HEK293 (cell line): ENCODE measurements around the gene ZNF521.
A peak's percentile ranks its signal among the peaks of the same experiment; 100 is the strongest.

ENCODE experiments used
- CTCF ChIA-PET: fragments of 350-600 bp; formaldehyde crosslinking; extraction: SDS; loops from one replicate; lab custom pipeline; 2021; ENCODE audit warnings: antibody characterized with exemption; lab: Yijun Ruan, JAX
- POLR2A ChIA-PET: fragments of 300-600 bp; formaldehyde crosslinking; extraction: SDS; loops from one replicate; lab custom pipeline; 2020; ENCODE audit warnings: antibody characterized with exemption, inconsistent platforms; lab: Yijun Ruan, JAX
- H3K27ac ChIP-seq: fragments of 200-500 bp; sonication (Bioruptor generic); 2 replicates; pipeline ENCODE4 v1.5.1; 2014; ENCODE audit warnings: low read depth, low read length, control low read depth, inconsistent platforms; ENCODE audit errors: extremely low read depth
- H3K36me3 ChIP-seq, 2 experiments: fragments of 200-500 bp in 1 of 2; sonication (Bioruptor generic) in 1 of 2; 1 replicate in 1 of 2; 2 replicates in 1 of 2; pipeline ENCODE4 v1.5.1; 2014 to 2017; ENCODE audit warnings: inconsistent platforms in 2 of 2, low read length in 2 of 2; ENCODE audit not compliant: control insufficient read depth in 2 of 2, insufficient read depth in 1 of 2
- H3K4me1 ChIP-seq: fragments of 200-500 bp; sonication (Bioruptor generic); 2 replicates; pipeline ENCODE4 v1.5.1; 2014; ENCODE audit warnings: mild to moderate bottlenecking, low read length, inconsistent platforms; ENCODE audit not compliant: control insufficient read depth, insufficient read depth
- H3K4me3 ChIP-seq: 2 replicates; pipeline ENCODE4 v1.5.1; 2011; ENCODE audit warnings: low read depth, mild to moderate bottlenecking, control low read depth, low read length, moderate library complexity
- H3K9me3 ChIP-seq: fragments of 200-500 bp; sonication (Bioruptor generic); 2 replicates; pipeline ENCODE4 v1.5.1; 2014; ENCODE audit warnings: low read depth, low read length, inconsistent platforms; ENCODE audit not compliant: control insufficient read depth, insufficient read depth
- AEBP2 ChIP-seq: fragments of 450-650 bp; formaldehyde crosslinking; IDR thresholded peaks from 2 replicates; pipeline ENCODE4 v1.5.1; 2016; ENCODE audit warnings: missing biosample characterization, missing genetic modification characterization, borderline replicate concordance
- ATF2 ChIP-seq: fragments of 450-650 bp; formaldehyde crosslinking; IDR thresholded peaks from 2 replicates; pipeline ENCODE4 v1.5.1; 2016; ENCODE audit warnings: missing biosample characterization, missing genetic modification characterization, low read depth
- GLIS1 ChIP-seq: fragments of 450-650 bp; formaldehyde crosslinking; IDR thresholded peaks from 2 replicates; pipeline ENCODE4 v1.5.1; 2016; ENCODE audit warnings: missing biosample characterization, missing genetic modification characterization
- SCRT1 ChIP-seq: fragments of 450-650 bp; formaldehyde crosslinking; IDR thresholded peaks from 2 replicates; pipeline ENCODE4 v1.5.1; 2016; ENCODE audit warnings: missing biosample characterization, missing genetic modification characterization, borderline replicate concordance
- SP7 ChIP-seq: fragments of 450-650 bp; formaldehyde crosslinking; IDR thresholded peaks from 2 replicates; pipeline ENCODE4 v1.5.1; 2016; ENCODE audit warnings: missing biosample characterization, missing genetic modification characterization
- YY1 ChIP-seq: fragments of 450-650 bp; formaldehyde crosslinking; IDR thresholded peaks from 2 replicates; pipeline ENCODE4 v1.5.1; 2018; ENCODE audit warnings: missing biosample characterization, missing genetic modification characterization
- ZBTB44 ChIP-seq: fragments of 450-650 bp; IDR thresholded peaks from 2 replicates; pipeline ENCODE4 v1.5.1; 2018; ENCODE audit warnings: missing biosample characterization, mild to moderate bottlenecking, missing genetic modification characterization
- ZIC2 ChIP-seq: fragments of 450-650 bp; formaldehyde crosslinking; IDR thresholded peaks from 2 replicates; pipeline ENCODE4 v1.5.1; 2016; ENCODE audit warnings: missing biosample characterization, missing genetic modification characterization
- ZNF133 ChIP-seq: fragments of 450-650 bp; formaldehyde crosslinking; IDR thresholded peaks from 2 replicates; pipeline ENCODE4 v1.5.1; 2016; ENCODE audit warnings: missing biosample characterization, missing genetic modification characterization
- ZNF239 ChIP-seq: fragments of 450-650 bp; formaldehyde crosslinking; IDR thresholded peaks from 2 replicates; pipeline ENCODE4 v1.5.1; 2016; ENCODE audit warnings: missing biosample characterization, missing genetic modification characterization
- ZNF324 ChIP-seq: fragments of 450-650 bp; formaldehyde crosslinking; IDR thresholded peaks from 2 replicates; pipeline ENCODE4 v1.5.1; 2016; ENCODE audit warnings: missing biosample characterization, missing genetic modification characterization
- ZNF394 ChIP-seq: fragments of 450-650 bp; formaldehyde crosslinking; IDR thresholded peaks from 2 replicates; pipeline ENCODE4 v1.5.1; 2016; ENCODE audit warnings: missing biosample characterization, missing genetic modification characterization, mild to moderate bottlenecking, moderate library complexity, borderline replicate concordance
- ZNF398 ChIP-seq: fragments of 450-650 bp; formaldehyde crosslinking; IDR thresholded peaks from 2 replicates; pipeline ENCODE4 v1.5.1; 2017; ENCODE audit warnings: missing biosample characterization, missing genetic modification characterization
- ZNF433 ChIP-seq: fragments of 450-650 bp; formaldehyde crosslinking; IDR thresholded peaks from 2 replicates; pipeline ENCODE4 v1.5.1; 2016; ENCODE audit warnings: missing biosample characterization, missing genetic modification characterization, low read depth
- ZNF501 ChIP-seq: fragments of 450-650 bp; formaldehyde crosslinking; IDR thresholded peaks from 2 replicates; pipeline ENCODE4 v1.5.1; 2016; ENCODE audit warnings: missing biosample characterization, missing genetic modification characterization
- ZNF514 ChIP-seq: fragments of 450-650 bp; formaldehyde crosslinking; IDR thresholded peaks from 2 replicates; pipeline ENCODE4 v1.5.1; 2016; ENCODE audit warnings: missing biosample characterization, missing genetic modification characterization
- ZNF768 ChIP-seq: fragments of 450-650 bp; formaldehyde crosslinking; IDR thresholded peaks from 2 replicates; pipeline ENCODE4 v1.5.1; 2018; ENCODE audit warnings: missing biosample characterization, mild to moderate bottlenecking, missing genetic modification characterization
- ZSCAN4 ChIP-seq: fragments of 450-650 bp; formaldehyde crosslinking; IDR thresholded peaks from 2 replicates; pipeline ENCODE4 v1.5.1; 2017; ENCODE audit warnings: missing biosample characterization, missing genetic modification characterization

Gene ZNF521

GRCh38 chr18:25223899-25224886, 127.8 kb downstream of the ZNF521 start:
- Histone ChIP-seq H3K27ac (no peak overlapping the region), H3K4me3 (no peak overlapping the region), H3K36me3 (peaks cover 0 to 14% of the 10 kb centered on the region in 2 experiments; a peak in 1 of 3 replicates), H3K9me3 (no peaks in the 10 kb centered on the region), H3K4me1 (peaks cover 7% of the 10 kb centered on the region; the same call in 1 of the 2 replicates)
- ChIA-PET POLR2A (no interaction called here), CTCF (interaction anchor here (0.5 to 1.4 kb wide), 3 partner anchors 9 to 345 kb away, joined by 3 to 5 read pairs (median 3); no protein-coding TSS in a partner anchor)
- TF ChIP-seq ZNF133 (tag by site-specific recombination): peak; percentile 78
- TF ChIP-seq ZNF239 (tag by site-specific recombination): no peak

- no peak overlapping the region for H3K4me3 ChIP-seq
- no peak overlapping the region for H3K27ac ChIP-seq
- H3K4me1 ChIP-seq: no peaks in the 10 kb centered on the region
- H3K9me3 ChIP-seq: no peaks in the 10 kb centered on the region
- ChIA-PET CTCF (interaction anchor here (0.5 to 1.4 kb wide), 3 partner anchors 10 to 344 kb away, joined by 3 to 5 read pairs (median 3); no protein-coding TSS in a partner anchor), POLR2A (interaction anchor here (0.7 kb wide), 1 partner anchor 291 kb away, joined by 3 read pairs; no protein-coding TSS in a partner anchor)
- peaks cover 0 to 14% of the 10 kb centered on the region in 2 experiments; a peak in 1 of 3 replicates for H3K36me3 ChIP-seq
- no peak for TF ChIP-seq SCRT1 (tag by site-specific recombination)
- TF ChIP-seq ZBTB44 (tag by site-specific recombination): no peak
- TF ChIP-seq ZIC2 (tag by site-specific recombination): peak; percentile 35; the same call in 1 of the 2 replicates
- peak; percentile 37; the same call in 1 of the 2 replicates for TF ChIP-seq GLIS1
- no peak for TF ChIP-seq YY1
- no peak for TF ChIP-seq ZNF514
- no peak for TF ChIP-seq ZNF433 (tag by site-specific recombination)
- no peak for TF ChIP-seq ZNF324
- no peak for TF ChIP-seq SP7 (tag by site-specific recombination)
These were observed 128.8 kb downstream of the ZNF521 start for GRCh38 chr18:25223211-25223610.

GRCh38 chr18:25222648-25223047, 129.3 kb downstream of the ZNF521 start:
- no peak overlapping the region for H3K4me3 ChIP-seq
- peaks cover 0 to 14% of the 10 kb centered on the region in 2 experiments; a peak in 1 of 3 replicates for H3K36me3 ChIP-seq
- no peak overlapping the region for H3K27ac ChIP-seq
- ChIA-PET POLR2A (no interaction called here), CTCF (interaction anchor here (1.2 to 1.4 kb wide), 2 partner anchors 11 to 13 kb away, joined by 3 to 5 read pairs; no protein-coding TSS in a partner anchor)
- H3K9me3 ChIP-seq: no peaks in the 10 kb centered on the region
- TF ChIP-seq ZNF394 (tag by site-specific recombination) (no peak), ATF2 (tag by site-specific recombination) (peak; percentile 52)
- no peaks in the 10 kb centered on the region for H3K4me1 ChIP-seq

GRCh38 chr18:25210622-25211021, 141.3 kb downstream of the ZNF521 start:
- CTCF ChIA-PET: interaction anchor here (0.7 kb wide), 1 partner anchor 516 kb away, joined by 3 read pairs; no protein-coding TSS in a partner anchor
- Histone ChIP-seq H3K9me3 (no peaks in the 10 kb centered on the region), H3K4me1 (no peaks in the 10 kb centered on the region), H3K36me3 (no peaks in the 10 kb centered on the region), H3K27ac (no peak overlapping the region), H3K4me3 (no peak overlapping the region)
- POLR2A ChIA-PET: no interaction called here
- TF ChIP-seq ZNF501 (tag by site-specific recombination): no peak
- TF ChIP-seq AEBP2: no peak
- TF ChIP-seq ZNF768: no peak
- no peak for TF ChIP-seq ZSCAN4 (tag by site-specific recombination)
- no peak for TF ChIP-seq ZNF398 (tag by site-specific recombination)
